ENCODE data around the gene COX5A. TPM values are rescaled to one million over a fixed set of nuclear protein-coding genes. Genes with fewer than 3 reads are reported as not detected.

COX5A gene
- total and polyA plus RNA-seq, 2 of the 13 experiments (the other 11 are each of a cell fraction or from before 2014, with no cell fraction given), result 158 to 218 TPM

GRCh38 chr15:74906450-74907162, 31.3 kb downstream of the COX5A start, which contains the start of gene FAM219B (continued):
- TF ChIP-seq ZNF574 (CRISPR knock-in tag; IDR thresholded peaks at IDR 0.05) (peak; percentile 58), TEAD3 (CRISPR knock-in tag; optimal IDR thresholded peaks at IDR 0.05; ENCODE audit: borderline replicate concordance) (peak; percentile 3), HNRNPLL (IDR thresholded peaks at IDR 0.05; ENCODE audit: low read depth, low read length, poor library complexity, severe bottlenecking) (peak; percentile 71)

- Histone ChIP-seq H3K27me3 (ENCODE audit: control insufficient read depth in 1 of 2, insufficient read depth in 2 of 2, low read length in 2 of 2) (no peaks in the 10 kb centered on the region; a peak in 1 of 5 replicates), H3K27ac (ENCODE audit: extremely low read length, insufficient read depth, low read length) (peak overlapping the region; percentile 76), H3K4me3 (replicated peaks in 1 of 3; ENCODE audit: insufficient read depth in 1 of 3, low read depth in 2 of 3, low read length in 3 of 3) (peak overlapping the region; percentile 85 to 91 (median 88)), H3K9ac (ENCODE audit: insufficient read depth, low read depth, low read length) (peak overlapping the region; percentile 77), H4K20me1 (ENCODE audit: insufficient read depth, low read length) (no peaks in the 10 kb centered on the region), H3K4me1 (ENCODE audit: insufficient read depth, low read length) (peaks cover 36% of the 10 kb centered on the region), H3K79me2 (ENCODE audit: insufficient read depth, low read length) (peaks cover 16% of the 10 kb centered on the region), H3K4me2 (ENCODE audit: low read depth, low read length) (peak overlapping the region; percentile 81), H3K9me3 (ENCODE audit: low read length) (no peaks in the 10 kb centered on the region), H2AFZ (ENCODE audit: low read length) (no peak overlapping the region), H3K36me3 (replicated peaks in 1 of 2; ENCODE audit: control insufficient read depth in 1 of 2, insufficient read depth in 2 of 2, low read length in 2 of 2) (peaks cover 11 to 32% of the 10 kb centered on the region in 2 experiments)
- ChIA-PET POLR2A (interaction anchor here (0.6 to 2.5 kb wide), 17 partner anchors 8 to 135 kb away, joined by 3 to 28 read pairs (median 5); partner anchors contain the start of genes COX5A, MPI, PPCDC and SCAMP2), CTCF (ENCODE audit: low intra/inter-chr PET ratio, low total read pairs) (interaction anchor here (1.1 kb wide), 1 partner anchor 44 kb away, joined by 3 read pairs; no protein-coding TSS in a partner anchor)
- 0% methylated on average over 4 of the region's 20 CpGs for WGBS (ENCODE audit: low lambda C conversion rate)
- DNase-seq (ENCODE audit: low spot score) (no peak), FAIRE-seq (no peak), ATAC-seq (peak; percentile 42)
- intact Hi-C loops (cut with micrococcal nuclease; ENCODE audit: unreplicated experiment) (loop anchor here (5.0 kb wide), 1 partner anchor 46 kb away; no protein-coding TSS in a partner anchor), in situ Hi-C loops (cut with HindIII; ENCODE audit: extremely low pct_ligation_motif_present, low pct_unique_long_range_greater_than_20kb) (no loop called here)
- no TSS peak for BruUV-seq (replicated peaks)
- TF ChIP-seq HMG20B (CRISPR knock-in tag; conservative IDR thresholded peaks at IDR 0.05) (0 out of 2 replicates have a peak, but pooled peaks have one; percentile 7), SP2 (CRISPR knock-in tag; IDR thresholded peaks at IDR 0.05) (no peak), ZNF501 (CRISPR knock-in tag; IDR thresholded peaks at IDR 0.05) (no peak), CEBPZ (IDR thresholded peaks at IDR 0.05; ENCODE audit: low read length) (no peak), NR2F1 (CRISPR knock-in tag; IDR thresholded peaks at IDR 0.05) (no peak), ZFP1 (CRISPR knock-in tag; IDR thresholded peaks at IDR 0.05) (no peak), ZNF792 (CRISPR knock-in tag; IDR thresholded peaks at IDR 0.05) (0 out of 2 replicates have a peak, but pooled peaks have one; percentile 1), ZMYM4 (CRISPR knock-in tag; IDR thresholded peaks at IDR 0.05) (no peak), ARNT (IDR thresholded peaks at IDR 0.05) (no peak), CREBL2 (CRISPR knock-in tag; IDR thresholded peaks at IDR 0.05; ENCODE audit: borderline replicate concordance) (0 out of 2 replicates have a peak, but pooled peaks have one; percentile 1), IRX3 (CRISPR knock-in tag; IDR thresholded peaks at IDR 0.05; ENCODE audit: borderline replicate concordance, low read depth) (no peak), ZNF282 (IDR thresholded peaks at IDR 0.05; ENCODE audit: partially characterized antibody) (no peak)
Measured at GRCh38 chr15:74906067-74906449, 31.8 kb downstream of the COX5A start.

All from HepG2 (cell line).